Adrenal gland (tissue), 12 donors: ENCODE data around the gene RPAIN. TPM values are rescaled to one million over a fixed set of nuclear protein-coding genes. Genes with fewer than 3 reads are reported as not detected.

Source experiments
- DNase-seq, 7 donors: peaks; one replicate each; pipeline ENCODE4 v3.0.0-alpha.2; 2019 to 2020
- H3K27ac ChIP-seq, 5 donors: fragments of 200-600 bp; sonication (generic) in 4 of 5; 1 replicate in 3 of 5; 2 replicates in 2 of 5; pipeline versions ENCODE4 v1.5.1 to v1.8.0; 2016 to 2020; ENCODE audit warnings: mild to moderate bottlenecking in 1 of 5
- H3K27me3 ChIP-seq: fragments of 200-600 bp; 2 replicates; pipeline ENCODE4 v1.8.0; 2021
- H3K36me3 ChIP-seq, 2 donors: fragments of 200-600 bp; replicated peaks in 1 of 2; 1 replicate in 1 of 2; 2 replicates in 1 of 2; pipeline versions ENCODE4 v1.5.1 to v1.8.0; 2018 to 2022
- H3K4me1 ChIP-seq, 2 donors: fragments of 200-600 bp; replicated peaks in 1 of 2; 1 replicate in 1 of 2; 2 replicates in 1 of 2; pipeline versions ENCODE4 v1.5.1 to v1.8.0; 2018 to 2021
- H3K4me3 ChIP-seq, 4 donors: fragments of 200-600 bp; sonication (generic) in 3 of 4; one replicate each; pipeline ENCODE4 v1.5.1; 2016 to 2018
- H3K9me3 ChIP-seq, 3 donors: fragments of 200-600 bp; sonication (generic) in 1 of 3; replicated peaks in 1 of 3; 1 replicate in 2 of 3; 2 replicates in 1 of 3; pipeline versions ENCODE4 v1.5.1 to v1.8.0; 2016 to 2021
- POLR2A ChIP-seq, 2 donors: fragments of 450-650 bp; IDR thresholded peaks; one replicate each; pipeline ENCODE4 v1.6.1; 2017; ENCODE audit warnings: antibody characterized with exemption in 2 of 2, mild to moderate bottlenecking in 2 of 2, moderate library complexity in 1 of 2
- WGBS, 4 donors: extraction: QIAGEN DNeasy Blood & Tissue Kit in 2 of 4; methylation state at CpG; one replicate each; pipeline versions ENCODE4 v1.1.5 to v1.1.7; 2013 to 2017; 5-methylcytosine and 5-hydroxymethylcytosine counted together
- intact Hi-C, 2 donors: fragments of 100-400 bp; cut with DNase I; formaldehyde crosslinking; loops; one replicate each; pipeline versions ENCODE4 v1.14.1 to v1.15.0; 2022 to 2023
- polyA plus RNA-seq, 3 donors: library from polyadenylated mRNA; stranded (reverse); fragments of 200-250 nt in 2 of 3; fragments of 350-450 nt in 1 of 3; fragmentation: Illumina TruSeq in 1 of 3; extraction: RNeasy Lipid Tissue Mini Kit (QIAGEN cat#74804) in 1 of 3; gene quantifications; one replicate each; pipeline ENCODE4 v1.2.3, GENCODE V29; 2013 to 2014
- total RNA-seq, 9 donors: library from RNA; depleted of rRNA in 4 of 9; stranded (reverse); fragments of >200 nt in 4 of 9; fragments of 120-200 nt in 1 of 9; fragmentation: NEBNext Ultra II Directional in 1 of 9; extraction: Animal tissue kit (Norgen Biotek cat#: 25700) in 1 of 9; gene quantifications; one replicate each; pipeline versions ENCODE4 v1.1.0 to v1.2.4, GENCODE V29; 2013 to 2023
- TF ChIP-seq, protein P1 (sequence below), 6 experiments: fragments of 450-650 bp in 4 of 6; fragments of 200-600 bp in 2 of 6; sonication (generic) in 1 of 6; IDR thresholded peaks; 1 replicate in 5 of 6; 2 replicates in 1 of 6; pipeline versions ENCODE4 v1.5.1 to v1.8.0; 2016 to 2021; ENCODE audit warnings: antibody characterized with exemption in 6 of 6, mild to moderate bottlenecking in 2 of 6, moderate library complexity in 1 of 6
- donor health status: healthy with polysubstance abuse.
- donor health status: Bipolar disorder and iron deficiency.
- donor health status: DM: yes; HTN: yes; CAD: no.
- donor health status: DM: no; HTN: no; CAD: no.
- donor health status: DM: no; HTN: no; CAD: no.
- donor health status: DM: yes; HTN: yes; CAD: no.

RPAIN gene
- total and polyA plus RNA-seq, 12 donors = 26.1 to 73.6 (median 33.1) TPM

DNA sequence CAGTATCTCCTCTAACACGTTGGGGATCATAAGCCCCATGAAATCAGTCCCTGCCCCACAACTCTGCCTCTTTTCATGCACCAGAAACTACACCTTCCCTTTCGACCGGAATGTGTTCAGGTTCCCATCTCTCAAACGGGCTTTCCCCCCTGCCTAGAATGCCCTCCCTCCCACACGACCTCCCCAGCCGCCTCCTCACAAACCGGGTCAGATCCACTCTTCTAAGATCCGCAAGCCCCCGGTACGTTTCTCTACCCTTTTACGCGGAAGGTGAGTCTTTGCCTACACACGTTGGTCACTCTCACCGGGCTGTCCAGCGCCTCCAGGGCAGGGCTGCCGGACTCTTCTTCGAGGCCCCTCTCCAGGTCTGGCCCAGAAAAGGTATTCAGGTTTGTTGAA lies 48.1 kb downstream of the RPAIN start:
- no peak for TF ChIP-seq POLR2A (IDR thresholded peaks at IDR 0.05)
- TF ChIP-seq, protein P1, sequence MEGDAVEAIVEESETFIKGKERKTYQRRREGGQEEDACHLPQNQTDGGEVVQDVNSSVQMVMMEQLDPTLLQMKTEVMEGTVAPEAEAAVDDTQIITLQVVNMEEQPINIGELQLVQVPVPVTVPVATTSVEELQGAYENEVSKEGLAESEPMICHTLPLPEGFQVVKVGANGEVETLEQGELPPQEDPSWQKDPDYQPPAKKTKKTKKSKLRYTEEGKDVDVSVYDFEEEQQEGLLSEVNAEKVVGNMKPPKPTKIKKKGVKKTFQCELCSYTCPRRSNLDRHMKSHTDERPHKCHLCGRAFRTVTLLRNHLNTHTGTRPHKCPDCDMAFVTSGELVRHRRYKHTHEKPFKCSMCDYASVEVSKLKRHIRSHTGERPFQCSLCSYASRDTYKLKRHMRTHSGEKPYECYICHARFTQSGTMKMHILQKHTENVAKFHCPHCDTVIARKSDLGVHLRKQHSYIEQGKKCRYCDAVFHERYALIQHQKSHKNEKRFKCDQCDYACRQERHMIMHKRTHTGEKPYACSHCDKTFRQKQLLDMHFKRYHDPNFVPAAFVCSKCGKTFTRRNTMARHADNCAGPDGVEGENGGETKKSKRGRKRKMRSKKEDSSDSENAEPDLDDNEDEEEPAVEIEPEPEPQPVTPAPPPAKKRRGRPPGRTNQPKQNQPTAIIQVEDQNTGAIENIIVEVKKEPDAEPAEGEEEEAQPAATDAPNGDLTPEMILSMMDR (IDR thresholded peaks at IDR 0.05) = no peak
- Histone ChIP-seq H3K9me3 (no peaks in the 10 kb centered on the region), H3K4me3 (peak overlapping the region; percentile 76 to 90 (median 82)), H3K4me1 (peaks cover 7 to 21% of the 10 kb centered on the region in 2 donors), H3K27ac (peak overlapping the region in 3 of 5 donors; percentile 16 to 82 (median 65)), H3K36me3 (peaks cover 0 to 10% of the 10 kb centered on the region in 2 donors), H3K27me3 (no peaks in the 10 kb centered on the region)
- no peak for DNase-seq
- 1% methylated on average over 17 of the region's 17 CpGs for WGBS, 4 donors
- intact Hi-C loops = no loop called here

GRCh38 chr17:5472511-5472910 lies 52.5 kb downstream of the RPAIN start:
- Histone ChIP-seq H3K27me3 (no peaks in the 10 kb centered on the region), H3K9me3 (no peaks in the 10 kb centered on the region), H3K36me3 (peaks cover 0 to 54% of the 10 kb centered on the region in 2 donors), H3K27ac (no peak overlapping the region), H3K4me3 (no peak overlapping the region), H3K4me1 (peaks cover 6 to 13% of the 10 kb centered on the region in 2 donors)
- WGBS, 4 donors = 84 to 88% (median 85%) methylated on average over 3 of the region's 3 CpGs
- no peak for DNase-seq
- intact Hi-C loops = no loop called here
- TF ChIP-seq POLR2A (IDR thresholded peaks at IDR 0.05) = no peak
- TF ChIP-seq, protein P1 (IDR thresholded peaks at IDR 0.05) = no peak

DNA sequence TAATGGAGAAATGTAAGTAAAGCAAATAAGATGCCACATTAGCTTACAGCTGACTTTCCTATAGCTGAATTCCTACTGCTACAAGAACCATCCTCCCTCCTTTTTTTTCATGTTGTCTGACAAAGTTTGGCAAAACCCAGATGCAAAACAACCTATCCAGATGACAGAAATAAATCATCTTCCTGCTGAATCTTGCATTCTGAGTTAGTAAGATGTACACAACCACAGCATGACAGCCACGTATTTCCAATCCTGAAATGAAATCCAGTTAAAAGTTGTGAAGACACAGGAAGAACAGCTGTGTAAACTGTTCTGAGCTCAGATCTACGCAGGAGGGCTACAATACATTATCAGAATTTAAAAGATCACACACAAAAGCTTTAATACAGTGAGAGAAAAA lies 53.9 kb downstream of the RPAIN start:
- TF ChIP-seq, protein P1 (IDR thresholded peaks at IDR 0.05) = no peak
- TF ChIP-seq POLR2A (IDR thresholded peaks at IDR 0.05) = no peak
- Histone ChIP-seq H3K27ac (no peak overlapping the region), H3K9me3 (no peaks in the 10 kb centered on the region), H3K27me3 (no peaks in the 10 kb centered on the region), H3K4me1 (peaks cover 0 to 6% of the 10 kb centered on the region in 2 donors), H3K36me3 (peaks cover 0 to 68% of the 10 kb centered on the region in 2 donors), H3K4me3 (no peak overlapping the region)
- no peak for DNase-seq
- WGBS, 4 donors = 89 to 94% (median 92%) methylated on average over 2 of the region's 2 CpGs
- intact Hi-C loops = no loop called here

- WGBS, 4 donors = 90 to 94% (median 93%) methylated on average over 4 of the region's 4 CpGs
- no peaks in the 10 kb centered on the region for H3K27me3 ChIP-seq
- TF ChIP-seq, protein P1 (IDR thresholded peaks at IDR 0.05) = no peak
- no peak for TF ChIP-seq POLR2A (IDR thresholded peaks at IDR 0.05)
- H3K9me3 ChIP-seq = no peaks in the 10 kb centered on the region
- peaks cover 0 to 6% of the 10 kb centered on the region in 2 donors for H3K4me1 ChIP-seq
- no peak overlapping the region for H3K4me3 ChIP-seq
- H3K27ac ChIP-seq = no peak overlapping the region
- intact Hi-C loops = no loop called here
- H3K36me3 ChIP-seq = peaks cover 0 to 71% of the 10 kb centered on the region in 2 donors
- DNase-seq = no peak
Measured at GRCh38 chr17:5478992-5479391, 59.0 kb downstream of the RPAIN start.
